HG03442 (cell line): ENCODE data around the gene TDRD9.

Experiments used
- ATAC-seq: cut with Tn5 transposase; IDR thresholded peaks from one replicate; pipeline ENCODE4 v1.9.1; 2021; ENCODE audit warnings: mild to moderate bottlenecking, moderate library complexity; ENCODE audit not compliant: unreplicated experiment

Gene TDRD9

DNA sequence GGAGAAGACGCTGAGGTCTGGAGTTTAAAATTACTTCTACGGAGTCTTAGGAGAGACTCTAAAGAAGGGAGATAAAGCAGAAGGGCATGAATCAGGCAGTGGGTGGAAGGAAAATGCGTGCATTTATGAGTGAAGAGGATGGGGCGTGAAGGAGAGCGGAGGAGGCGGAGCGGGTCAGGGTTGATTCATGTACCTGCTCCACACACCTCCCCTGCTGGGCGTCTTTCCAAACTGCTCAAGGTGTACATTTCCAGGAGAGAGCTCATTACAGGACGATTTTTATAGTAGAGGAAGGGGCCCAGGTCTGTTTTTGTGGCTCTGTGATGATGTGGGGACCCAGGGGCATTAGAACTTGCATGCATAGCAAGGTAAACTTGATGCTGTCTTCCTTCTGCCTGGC lies 92.2 kb downstream of the TDRD9 start:
- ATAC-seq: no peak

DNA sequence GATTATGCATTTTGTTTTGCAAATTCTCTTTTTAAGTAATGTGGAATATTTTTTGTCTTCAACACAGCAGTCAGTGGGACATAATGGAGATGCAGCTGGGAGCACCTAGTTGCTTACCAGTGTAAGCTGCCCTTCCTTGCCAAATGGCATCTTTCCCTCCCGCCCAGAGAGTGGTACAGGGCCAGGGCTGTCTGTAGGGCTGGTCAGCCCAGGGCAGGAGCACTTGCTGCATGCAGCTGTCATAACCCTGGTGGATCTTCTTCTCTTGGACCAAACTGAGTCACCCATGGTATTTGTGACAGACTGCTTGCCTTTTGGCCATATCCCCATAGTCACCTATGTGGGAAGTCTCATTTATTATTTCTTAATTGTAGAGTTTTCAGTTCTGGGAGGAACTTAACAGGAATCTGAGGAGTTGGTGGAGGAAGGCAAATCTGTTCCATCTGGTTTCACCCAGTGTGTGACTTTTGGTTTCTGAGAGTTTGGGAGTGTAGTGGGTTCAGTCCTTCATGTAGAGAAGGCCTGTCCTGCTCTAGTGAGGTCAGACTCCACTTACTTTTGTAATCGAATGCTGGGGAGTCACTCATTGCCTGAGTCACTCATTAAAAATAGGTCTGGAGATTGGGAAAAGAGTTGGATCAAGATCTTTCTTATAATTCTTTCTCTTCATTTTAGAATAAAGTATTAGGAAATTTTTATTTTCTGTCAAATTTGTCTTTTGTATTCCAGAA lies 95.2 kb downstream of the TDRD9 start:
- no peak for ATAC-seq

DNA sequence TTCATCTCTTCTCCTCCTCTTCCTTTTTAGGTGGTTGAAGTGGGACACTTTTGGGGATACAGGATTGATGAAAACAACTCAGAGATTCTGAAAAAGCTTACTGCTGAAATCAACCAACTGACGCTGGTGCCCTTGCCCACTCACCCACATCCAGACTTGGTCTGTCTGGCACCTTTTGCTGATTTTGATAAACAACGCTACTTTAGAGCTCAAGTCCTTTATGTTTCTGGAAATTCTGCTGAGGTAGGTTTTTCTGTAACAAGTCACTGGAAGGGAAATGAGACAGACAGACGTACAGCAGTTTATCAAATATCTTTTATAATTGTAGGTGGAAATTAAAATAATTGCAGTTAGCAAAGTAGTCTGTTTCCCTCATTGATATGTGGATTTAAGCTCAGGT lies 97.3 kb downstream of the TDRD9 start:
- no peak for ATAC-seq

DNA sequence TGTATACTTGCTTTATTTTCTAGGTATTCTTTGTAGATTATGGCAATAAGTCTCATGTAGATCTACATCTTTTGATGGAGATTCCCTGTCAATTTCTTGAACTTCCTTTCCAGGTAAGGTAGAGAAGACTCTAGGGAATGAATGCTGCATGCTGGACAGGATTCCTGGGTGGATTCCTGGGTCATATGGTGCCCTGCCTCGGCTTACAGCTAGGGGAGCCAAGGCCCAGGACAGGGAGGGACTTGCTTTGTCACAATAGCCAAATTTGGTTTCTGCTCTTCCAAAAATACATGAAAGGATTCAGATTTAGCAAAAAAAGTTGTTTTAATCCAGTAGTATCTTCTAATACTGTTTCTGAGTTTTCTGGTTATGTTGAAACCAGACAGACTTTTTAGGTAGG lies 97.8 kb downstream of the TDRD9 start:
- ATAC-seq: no peak

DNA sequence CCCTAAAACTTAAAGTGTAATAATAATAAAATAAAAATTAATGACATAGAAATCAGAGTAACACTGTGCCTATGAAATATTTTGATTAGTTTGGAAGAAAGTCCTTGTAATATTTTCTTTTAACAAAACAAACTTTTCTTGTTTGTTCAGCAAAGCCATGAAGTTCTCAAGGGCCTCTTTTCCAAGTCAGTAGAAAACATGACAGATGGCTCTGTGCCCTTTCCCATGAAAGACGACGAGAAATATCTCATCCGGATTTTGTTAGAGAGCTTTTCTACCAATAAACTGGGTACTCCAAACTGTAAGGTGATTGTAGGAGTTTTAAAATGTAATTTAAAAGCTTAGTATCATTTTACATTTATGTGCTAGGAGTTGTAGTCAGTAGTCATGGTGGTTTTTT lies 102.7 kb downstream of the TDRD9 start:
- no peak for ATAC-seq

DNA sequence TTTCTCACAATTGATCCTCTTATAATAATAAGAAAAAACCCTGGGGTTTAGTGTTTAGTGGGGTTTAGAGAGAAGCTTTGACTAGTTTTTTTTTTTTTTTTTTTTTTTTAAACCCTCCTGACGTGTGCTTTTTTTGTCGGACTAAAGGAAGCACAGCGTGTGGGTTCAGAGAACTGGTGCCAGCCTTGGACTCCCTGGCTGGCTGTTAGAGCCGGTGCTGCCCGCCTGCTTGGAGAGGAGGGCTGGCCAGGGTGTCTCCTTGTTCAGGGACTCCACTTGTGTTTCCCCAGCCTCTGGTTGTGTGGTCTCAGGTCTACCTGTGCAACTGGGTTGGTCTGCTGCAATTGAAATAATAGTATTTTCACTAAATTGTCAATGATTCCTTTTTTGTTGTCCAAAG lies 103.1 kb downstream of the TDRD9 start:
- ATAC-seq: no peak

DNA sequence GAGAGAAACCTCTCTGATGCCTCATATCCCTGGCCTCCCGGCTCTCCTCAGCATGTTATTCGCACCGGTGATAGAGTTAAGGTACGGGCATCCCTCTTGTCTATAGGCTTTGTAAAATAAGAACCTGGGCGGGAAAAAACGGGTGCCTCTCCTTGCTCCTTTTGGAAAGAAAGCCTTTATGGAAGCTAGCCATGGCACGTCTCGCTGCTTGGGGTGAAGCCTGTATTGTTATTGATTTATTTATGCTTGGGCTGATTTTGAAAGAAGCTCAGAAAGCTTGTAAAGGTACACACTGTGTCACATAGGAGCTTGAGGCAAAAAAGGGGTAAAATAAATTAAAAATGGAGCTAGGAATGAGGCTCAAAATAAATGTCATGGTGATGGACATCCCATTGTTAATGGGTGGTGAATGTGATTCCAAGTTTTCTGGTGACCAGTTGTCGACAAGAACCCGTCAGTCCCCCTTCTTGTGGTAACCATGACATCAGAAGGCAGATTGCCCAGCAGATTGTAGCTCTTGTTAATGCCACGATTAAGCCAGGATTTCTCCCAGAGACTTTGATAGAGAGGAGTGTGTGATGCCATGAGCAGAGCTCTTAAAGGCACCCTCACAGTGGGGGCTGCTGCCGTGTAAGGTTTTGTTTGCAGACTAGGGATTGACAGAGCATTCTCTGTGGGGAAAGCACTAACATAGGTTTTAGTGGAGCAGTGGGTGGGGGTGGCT lies 106.9 kb downstream of the TDRD9 start:
- no peak for ATAC-seq

DNA sequence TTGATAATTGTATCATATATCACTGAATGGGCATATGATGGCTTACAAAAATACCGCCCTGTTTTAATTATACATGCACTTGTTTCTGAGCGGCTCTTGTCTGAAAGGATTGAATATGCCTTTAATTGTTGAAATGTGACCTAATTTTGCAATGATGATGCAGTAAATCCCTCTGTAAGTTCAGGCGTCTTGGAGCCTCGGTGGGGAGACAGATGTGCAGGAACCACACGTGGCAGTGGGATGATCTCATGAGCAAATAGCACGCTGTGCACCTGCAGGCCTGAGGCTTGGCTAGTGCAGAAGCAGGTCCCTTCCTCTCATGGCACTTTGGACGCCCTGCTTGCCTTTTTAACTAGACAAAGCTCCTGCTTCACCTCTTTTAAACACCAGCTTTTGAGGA lies 108.0 kb downstream of the TDRD9 start:
- no peak for ATAC-seq

DNA sequence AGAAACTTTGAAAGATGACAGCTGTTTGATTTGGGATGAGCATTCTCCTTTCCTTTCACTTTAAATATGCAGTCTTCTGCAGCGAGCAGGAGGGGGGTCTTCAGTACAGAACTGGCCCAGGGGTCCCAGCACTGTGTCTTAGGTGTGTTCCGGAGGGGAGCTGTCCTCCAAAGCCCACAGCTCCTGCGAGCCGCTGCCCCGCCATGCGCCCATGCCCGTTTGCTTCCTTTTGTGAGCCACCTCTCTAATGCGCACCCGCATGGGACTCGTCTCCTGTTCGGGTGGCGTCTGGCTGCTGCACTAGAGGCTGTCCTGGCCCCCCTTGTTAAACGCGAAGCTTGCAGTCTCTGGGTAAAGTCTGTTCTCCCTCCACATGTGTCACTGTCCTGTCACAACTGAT lies 108.8 kb downstream of the TDRD9 start:
- ATAC-seq: no peak

DNA sequence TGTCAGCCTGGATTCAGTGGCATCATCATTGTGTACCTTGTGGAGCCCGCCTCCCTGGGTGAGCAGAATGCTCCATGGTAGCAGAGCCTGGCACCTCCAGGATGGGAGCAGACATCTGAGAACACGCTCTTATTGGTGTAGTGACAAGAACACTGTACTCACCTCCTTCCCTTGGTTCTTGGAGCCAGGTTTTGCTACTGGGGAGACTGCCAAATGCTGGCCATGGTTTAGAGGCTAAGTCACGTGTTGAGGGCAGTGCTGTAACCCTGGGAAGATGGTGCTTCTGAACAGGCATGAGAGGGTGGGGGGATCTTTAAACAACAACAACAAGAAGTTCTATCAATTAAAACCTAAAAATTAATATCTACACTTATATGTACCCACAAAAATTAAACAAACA lies 109.6 kb downstream of the TDRD9 start:
- ATAC-seq: no peak

DNA sequence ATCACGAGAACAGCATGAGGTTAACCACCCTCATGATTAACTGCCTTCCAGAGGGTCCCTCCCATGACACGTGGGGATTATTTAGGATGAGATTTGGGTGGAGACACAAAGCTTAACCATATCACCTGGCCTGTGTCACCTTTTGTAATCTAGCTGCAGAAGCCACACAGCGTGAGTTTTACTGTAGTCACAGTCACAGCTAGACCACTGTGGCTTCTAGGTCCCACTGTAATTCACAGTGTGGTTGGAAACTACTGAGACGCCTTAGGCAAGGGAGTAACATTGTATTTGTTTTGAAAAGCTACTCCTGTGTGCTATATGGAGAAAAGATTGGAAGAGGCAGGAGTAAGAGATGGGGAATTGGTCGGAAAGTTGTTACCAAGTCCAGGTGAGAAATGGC lies 111.0 kb downstream of the TDRD9 start:
- ATAC-seq: no peak

DNA sequence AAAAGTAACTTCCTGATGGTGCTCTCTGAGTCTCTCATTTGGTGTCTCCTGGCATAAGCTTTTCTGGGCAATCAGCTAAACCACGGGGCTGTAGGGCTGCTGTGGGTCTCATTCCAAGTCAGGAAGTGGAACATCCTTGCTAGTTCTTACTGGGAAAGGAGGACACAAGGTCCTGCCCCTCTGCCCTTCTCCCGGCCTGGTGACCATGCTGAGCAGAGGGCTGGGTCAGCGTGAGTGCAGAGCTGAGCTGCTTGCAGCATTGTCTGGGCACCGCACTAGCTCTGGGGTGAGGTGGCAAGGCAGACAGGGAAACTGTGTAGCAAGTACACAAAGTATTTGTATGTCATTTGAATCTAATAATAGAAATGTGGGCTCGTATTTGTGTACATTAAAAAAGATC lies 112.3 kb downstream of the TDRD9 start:
- no peak for ATAC-seq

DNA sequence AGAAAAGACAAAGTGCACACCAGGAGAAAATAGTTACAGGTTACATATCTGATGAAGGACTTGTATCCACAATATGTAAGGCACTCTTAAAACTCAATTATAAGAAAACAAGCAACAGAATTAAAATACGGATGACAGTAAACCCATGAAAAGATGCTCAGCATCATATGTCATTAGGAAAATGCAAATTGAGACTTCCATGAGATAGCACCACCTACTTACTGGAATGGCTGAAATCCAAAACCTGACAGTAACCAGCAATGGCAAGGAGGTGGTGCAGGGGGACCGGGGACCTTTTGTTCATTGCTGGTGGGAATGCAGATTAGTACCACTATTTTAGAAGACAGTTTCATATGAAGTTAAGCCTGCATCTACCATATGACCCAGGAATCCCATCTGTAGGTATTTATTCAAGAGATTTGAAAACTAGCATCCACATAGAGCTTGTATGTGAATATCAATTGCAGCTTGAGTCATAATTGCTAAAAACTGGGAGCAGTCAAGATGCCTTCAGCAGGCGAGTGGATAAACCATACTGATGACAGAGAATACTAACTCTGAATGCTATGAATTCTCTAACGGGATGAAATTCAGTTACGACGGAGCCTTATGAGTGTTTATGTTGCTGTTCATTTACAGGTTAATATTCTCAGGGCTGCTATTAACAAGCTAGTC lies 113.3 kb downstream of the TDRD9 start:
- no peak for ATAC-seq

DNA sequence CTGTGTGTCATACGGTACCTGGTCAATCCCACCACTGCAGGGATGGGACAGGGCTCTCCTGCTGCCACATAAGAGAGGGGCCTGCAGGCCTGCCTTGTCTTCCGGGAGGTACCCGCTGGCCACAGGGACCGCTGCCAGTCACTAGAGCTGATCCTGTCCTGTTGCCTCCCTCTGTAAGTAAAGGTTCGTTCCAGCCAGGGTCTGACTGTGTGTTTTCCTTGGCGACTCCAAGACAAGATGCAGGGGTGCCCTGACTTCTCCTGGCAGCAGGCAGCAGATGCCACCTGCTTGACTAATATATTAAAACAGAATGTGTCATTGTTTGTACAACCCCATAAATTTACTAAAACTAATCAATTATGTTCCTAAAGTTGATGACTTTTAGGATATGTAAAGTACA lies 115.8 kb downstream of the TDRD9 start:
- ATAC-seq: no peak

DNA sequence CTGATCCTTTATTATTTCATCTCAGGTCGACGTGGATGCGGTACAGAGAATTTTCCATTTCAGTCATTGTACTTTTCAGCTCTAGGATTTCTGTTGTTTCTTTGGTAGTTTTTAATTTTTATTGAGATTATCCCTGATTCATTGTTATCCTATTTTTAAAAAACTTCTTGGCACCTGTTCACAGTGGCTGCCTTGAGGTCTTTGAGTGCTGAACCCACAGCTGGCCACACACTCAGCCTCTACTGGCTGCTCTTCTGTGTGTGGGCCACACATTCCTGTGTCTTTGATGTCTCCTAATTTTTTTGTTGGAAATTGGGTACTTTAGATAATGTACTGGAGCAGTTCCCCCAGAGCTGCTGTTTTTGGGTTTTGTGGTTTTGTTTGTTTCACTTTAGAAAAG lies 119.5 kb downstream of the TDRD9 start:
- ATAC-seq: no peak

DNA sequence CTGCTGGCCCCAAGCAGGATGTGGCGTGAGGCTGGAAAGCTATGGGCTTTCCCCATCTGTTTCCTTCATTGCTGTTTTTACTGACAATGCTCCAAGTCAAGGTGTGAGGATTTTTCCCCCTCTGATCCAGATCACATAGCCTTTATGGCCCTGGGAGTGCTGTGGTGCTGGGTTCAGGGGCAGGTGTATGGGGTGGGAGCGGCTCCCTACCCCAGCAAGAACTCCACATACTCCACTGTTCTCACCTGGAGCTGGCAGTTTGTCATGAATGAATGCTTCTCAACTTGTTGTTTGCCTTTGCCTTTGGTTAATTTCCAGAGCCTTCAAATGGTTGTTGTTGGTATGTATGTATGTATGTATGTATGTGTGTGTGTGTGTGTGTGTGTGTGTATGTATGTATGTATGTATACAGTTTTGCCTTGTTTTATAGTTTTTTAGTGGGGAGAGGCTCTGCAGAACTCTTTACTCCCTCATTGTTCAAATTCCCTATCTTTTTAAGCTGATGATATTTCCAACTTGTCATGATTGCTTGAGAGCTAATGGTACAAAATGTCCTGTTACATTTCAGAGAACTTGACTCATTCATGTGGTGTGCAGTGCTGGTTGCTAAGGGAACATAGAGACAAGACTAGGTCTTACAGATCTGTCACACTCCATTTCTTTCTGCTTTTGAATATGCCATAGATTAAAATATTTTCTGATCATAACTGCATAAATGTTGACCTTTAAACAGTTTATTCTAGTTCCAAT lies 120.7 kb downstream of the TDRD9 start:
- ATAC-seq: no peak

DNA sequence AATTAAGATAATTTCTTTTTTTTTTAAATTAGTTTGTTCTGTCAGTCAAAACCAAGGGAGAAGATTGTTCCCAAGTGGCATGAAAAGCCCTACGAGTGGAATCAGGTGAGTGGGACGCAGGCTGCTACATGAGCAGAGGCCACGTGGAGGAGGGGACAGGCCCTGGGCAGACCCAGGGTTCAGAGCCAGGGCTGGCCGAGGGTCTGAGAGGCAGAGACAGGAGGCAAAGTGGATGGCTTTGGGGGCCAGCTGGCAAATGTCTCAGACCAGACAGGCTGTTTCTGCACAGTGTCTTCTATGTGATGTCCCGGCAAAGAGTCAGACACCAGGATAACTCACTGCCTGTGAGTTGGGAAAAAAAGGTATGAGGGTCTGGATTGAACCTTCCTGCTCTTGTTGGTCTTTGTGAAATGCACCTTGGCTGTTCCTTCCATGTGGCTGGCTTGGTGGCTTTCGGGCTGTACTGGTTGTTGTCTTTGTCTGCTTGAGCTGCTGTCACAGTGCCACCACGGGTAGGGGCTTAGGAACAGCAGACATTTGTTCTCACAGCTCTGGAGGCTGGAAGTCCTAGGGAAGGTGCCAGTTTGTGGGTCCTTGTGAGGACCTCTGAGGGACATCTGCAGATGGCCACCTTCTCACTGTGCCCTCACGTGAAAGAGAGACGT lies 121.5 kb downstream of the TDRD9 start:
- ATAC-seq: no peak

DNA sequence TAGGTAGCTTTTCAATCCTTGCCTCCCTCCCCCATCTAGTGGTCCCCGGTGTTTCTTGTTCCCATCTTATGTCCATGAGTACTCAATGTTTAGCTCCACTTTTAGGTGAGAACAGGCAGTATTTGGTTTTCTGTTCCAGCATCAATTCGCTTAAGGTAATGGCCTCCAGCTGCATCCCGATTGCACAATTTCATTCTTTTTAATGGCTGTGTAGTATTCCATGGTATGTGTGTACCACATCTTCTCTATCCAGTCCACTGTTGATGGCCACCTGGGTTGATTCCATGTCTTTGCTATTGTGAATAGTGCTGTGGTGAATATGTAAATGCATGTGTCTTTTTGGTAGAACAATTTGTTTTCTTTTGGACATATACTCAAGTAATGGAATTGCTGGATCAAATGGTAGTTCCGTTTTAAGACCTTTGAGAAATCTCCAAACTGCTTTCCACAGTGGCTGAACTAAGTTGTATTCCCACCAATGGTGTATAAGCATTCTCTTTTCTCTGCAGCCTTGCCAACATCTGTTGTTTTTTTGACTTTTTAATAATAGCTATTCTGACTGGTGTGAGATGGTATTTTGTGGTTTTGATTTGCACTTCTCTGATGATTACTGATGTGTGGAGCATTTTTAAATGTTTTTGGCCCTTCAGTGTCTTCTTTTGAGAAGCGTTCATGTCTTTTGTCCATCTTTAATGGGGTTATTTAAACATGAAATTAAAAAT lies 123.0 kb downstream of the TDRD9 start:
- no peak for ATAC-seq

DNA sequence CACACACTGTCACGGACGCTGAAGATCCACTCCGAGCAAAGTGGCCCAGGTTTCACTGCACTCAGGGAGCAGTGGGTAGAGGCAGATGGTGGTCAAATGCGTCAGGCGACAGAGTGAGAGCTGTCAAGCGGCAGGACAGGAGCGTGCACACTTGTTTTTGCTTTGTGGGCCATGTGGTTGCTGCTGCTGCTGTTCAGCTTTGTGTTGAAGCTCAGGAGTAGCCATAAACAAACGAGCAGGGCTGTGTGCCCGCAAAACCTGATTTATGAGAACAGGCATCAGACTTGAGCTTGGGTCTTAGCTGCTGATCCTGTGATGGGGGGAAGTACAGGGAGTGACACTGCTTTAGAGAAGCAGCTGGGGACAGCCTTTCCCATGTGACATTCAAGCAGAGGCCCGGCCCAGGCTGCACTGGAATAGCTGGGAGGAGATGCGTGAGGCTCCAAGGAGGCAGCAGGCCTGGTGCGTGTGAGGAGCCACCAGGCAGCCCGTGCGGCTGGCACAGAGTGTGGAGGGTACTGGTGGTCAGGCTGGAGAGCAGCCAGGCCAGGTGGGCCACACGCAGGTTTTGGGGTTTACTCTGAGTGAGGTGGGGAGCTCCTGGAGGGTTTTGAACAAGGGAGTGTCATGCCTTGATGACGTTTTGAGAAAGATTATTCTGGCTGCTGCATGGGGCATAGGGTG lies 126.1 kb downstream of the TDRD9 start:
- ATAC-seq: no peak

DNA sequence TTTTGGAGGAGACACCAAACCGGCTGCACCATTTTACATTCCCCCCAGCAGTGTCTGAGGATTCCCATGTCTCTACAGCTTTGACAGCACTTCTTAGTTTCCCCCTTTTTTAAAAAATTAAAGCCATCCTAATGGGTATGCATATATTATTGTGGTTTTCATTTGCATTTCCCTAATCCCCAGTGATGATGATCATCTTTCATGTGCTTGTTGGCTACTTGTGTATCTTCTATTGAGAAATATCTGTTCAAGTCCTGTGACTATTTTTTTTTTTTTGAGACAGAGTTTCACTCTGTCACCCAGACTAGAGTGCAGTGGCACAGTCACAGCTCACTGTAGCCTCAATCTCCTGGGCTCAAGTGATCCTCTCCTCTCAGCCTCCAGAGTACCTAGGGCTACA lies 134.0 kb downstream of the TDRD9 start:
- ATAC-seq: no peak
